ENCODE measurements around the gene ZDBF2. TPM values are rescaled to one million over a fixed set of nuclear protein-coding genes. Genes with fewer than 3 reads are reported as not detected.
A peak's percentile ranks its signal among the peaks of the same experiment; 100 is the strongest.

The ZDBF2 gene
- total and polyA plus RNA-seq, 2 donors (not counting 1 experiment from before 2014, with no cell fraction given) = 1.8 to 16.5 TPM

DNA sequence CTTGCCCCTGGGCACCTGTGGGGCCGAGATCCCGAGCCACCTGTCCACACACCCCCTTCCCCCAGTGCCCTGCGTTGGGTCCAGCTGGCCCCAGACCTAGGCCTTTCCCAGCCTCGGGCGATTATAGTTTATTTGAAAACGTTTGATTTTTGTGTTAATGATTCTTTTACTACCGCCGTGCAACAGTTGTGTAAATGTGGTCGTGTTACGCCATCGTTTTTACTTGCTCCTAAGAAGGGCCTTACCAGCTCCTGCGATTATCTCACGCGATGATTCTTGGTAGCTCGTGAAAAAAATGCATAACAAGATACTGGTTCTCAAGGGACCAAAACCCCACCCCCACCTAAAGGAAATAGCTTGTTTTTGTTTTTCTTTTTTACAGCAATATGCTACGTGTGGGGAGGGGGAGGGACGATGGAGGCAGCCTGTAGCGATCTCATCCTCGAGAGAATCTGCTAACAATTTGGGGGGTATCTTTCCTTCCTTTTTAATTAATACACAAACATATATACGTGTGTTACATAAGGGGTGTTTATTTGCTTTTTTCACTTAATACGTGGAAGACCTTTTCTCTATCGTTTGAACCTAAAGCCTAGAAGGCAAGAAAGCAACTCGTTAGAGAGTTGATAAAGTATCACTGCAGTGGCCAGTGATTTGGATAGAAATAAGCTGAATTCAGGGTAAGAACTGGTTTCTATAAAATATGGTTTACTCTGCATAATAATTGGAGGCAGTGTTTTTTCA, 1.0 kb downstream of the ZDBF2 start:
- peak overlapping the region; percentile 66 to 70 (median 67) for H3K4me3 ChIP-seq (ENCODE audit: control extremely low read depth in 1 of 5, extremely low read depth in 1 of 5, insufficient read depth in 1 of 5, low read depth in 2 of 5, low read length in 4 of 5)
- H3K9ac ChIP-seq (ENCODE audit: low read length) = peak overlapping the region; percentile 77
- peaks cover 9% of the 10 kb centered on the region for H3K79me2 ChIP-seq (ENCODE audit: control insufficient read depth, insufficient read depth, low read length)
- CTCF ChIA-PET = interaction anchor here (1.0 kb wide), 1 partner anchor 30 kb away, joined by 3 read pairs; no protein-coding TSS in a partner anchor
- H3K9me3 ChIP-seq (ENCODE audit: control extremely low read depth in 1 of 3, control insufficient read depth in 2 of 3, insufficient read depth in 1 of 3, low read length in 2 of 3) = peaks cover 0 to 8% (median 5%) of the 10 kb centered on the region in 3 donors
- POLR2A ChIA-PET = interaction anchor here (0.6 to 0.7 kb wide), 2 partner anchors 9 to 116 kb away, joined by 3 to 4 read pairs; partner anchors contain the start of gene EEF1B2
- H3K27ac ChIP-seq (ENCODE audit: low read length in 2 of 2) = peak overlapping the region in 1 of 2 donors; percentile 78
- Mint-ChIP-seq H3K4me1 (peaks cover 18% of the 10 kb centered on the region), H3K9me3 (ENCODE audit: insufficient read depth) (no peaks in the 10 kb centered on the region), H3K4me3 (peak overlapping the region; percentile 77), H3K27me3 (peaks cover 47% of the 10 kb centered on the region), H3K27ac (peak overlapping the region; percentile 68)
- peaks cover 19 to 22% of the 10 kb centered on the region in 2 donors for H3K4me1 ChIP-seq (ENCODE audit: control insufficient read depth in 2 of 2, insufficient read depth in 2 of 2, low read length in 2 of 2)
- intact Hi-C loops (cut with micrococcal nuclease) = loop anchor here (1.0 to 10.0 kb wide), 3 partner anchors 29 to 191 kb away; partner anchors contain the start of genes EEF1B2, INO80D and NDUFS1
- 6% methylated on average over 2 of the region's 23 CpGs for WGBS (ENCODE audit: insufficient coverage)
- H4K20me1 ChIP-seq (ENCODE audit: control insufficient read depth, insufficient read depth, low read length, poor library complexity, severe bottlenecking) = no peaks in the 10 kb centered on the region
- ATAC-seq (ENCODE audit: low read depth) (peak; percentile 14), DNase-seq (peak; percentile 56)
- H3K4me2 ChIP-seq (replicated peaks; ENCODE audit: low read depth, low read length, poor library complexity, severe bottlenecking) = peak overlapping the region; percentile 90
- H3K27me3 ChIP-seq (replicated peaks in 1 of 4; ENCODE audit: control extremely low read depth in 1 of 4, control insufficient read depth in 3 of 4, insufficient read depth in 4 of 4, low read length in 3 of 4) = peaks cover 0 to 49% (median 23%) of the 10 kb centered on the region in 4 experiments
- no peak for TF ChIP-seq EZH2 (IDR thresholded peaks at IDR 0.05; ENCODE audit: borderline replicate concordance, insufficient read depth, low read depth, low read length, poor library complexity, severe bottlenecking)
- no peak for TF ChIP-seq CTCF (IDR thresholded peaks at IDR 0.05)
- H3K36me3 ChIP-seq (replicated peaks in 1 of 2; ENCODE audit: control extremely low read depth in 1 of 2, control insufficient read depth in 1 of 2, extremely low read depth in 1 of 2, insufficient read depth in 2 of 2, low read length in 1 of 2) = no peaks in the 10 kb centered on the region
- peak overlapping the region; percentile 76 for H2AFZ ChIP-seq (ENCODE audit: insufficient read depth, low read depth, low read length, poor library complexity, severe bottlenecking)

Data from B cell (primary cell).